NCI-H345 treated with DMSO at 0.1 percent for 48 hours (cell line): Measurements from ENCODE around the gene PTPRO.

Source experiments
- DNase-seq: peaks from one replicate; lab custom pipeline; 2025; ENCODE audit not compliant: unreplicated experiment; lab: John Stamatoyannopoulos, UW

The PTPRO gene

DNA sequence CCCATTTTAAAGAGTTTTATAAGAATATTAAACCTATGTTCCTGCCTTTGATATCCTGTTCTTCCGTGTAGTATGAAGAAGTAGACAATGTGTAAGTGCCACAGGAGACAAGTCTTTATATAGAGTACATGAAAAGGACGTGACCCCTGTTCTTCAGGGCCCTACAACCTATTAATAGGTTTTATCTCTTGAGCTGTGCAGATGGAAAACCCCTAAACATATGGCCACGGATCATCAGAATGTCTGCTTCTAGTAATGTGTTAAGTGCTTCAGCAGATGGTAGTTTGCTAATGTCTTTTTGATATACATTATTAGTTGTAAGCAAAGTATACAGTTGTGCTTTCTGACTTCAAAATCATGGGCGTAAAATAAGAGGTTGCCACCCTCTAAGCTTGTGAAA is 228.5 kb downstream of the PTPRO start:
- DNase-seq: no peak

DNA sequence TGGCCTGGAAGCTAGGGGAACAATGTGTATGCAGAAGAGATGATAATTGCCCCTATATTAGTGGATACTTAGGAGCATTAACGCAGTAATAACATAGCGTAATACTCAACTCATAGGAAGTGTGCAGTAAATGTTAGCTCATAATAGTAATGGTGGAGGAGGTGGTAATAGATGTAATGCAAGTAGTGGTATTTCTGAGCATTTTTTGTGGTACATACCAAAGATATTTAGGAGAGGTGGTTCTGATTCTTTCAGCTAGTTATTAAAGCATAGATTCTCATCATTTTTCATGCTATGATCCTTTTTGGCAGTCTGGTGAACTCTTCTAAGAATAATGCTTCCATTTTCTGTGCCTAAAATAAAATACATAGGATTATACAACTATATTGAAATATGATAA is 233.1 kb downstream of the PTPRO start:
- no peak for DNase-seq

DNA sequence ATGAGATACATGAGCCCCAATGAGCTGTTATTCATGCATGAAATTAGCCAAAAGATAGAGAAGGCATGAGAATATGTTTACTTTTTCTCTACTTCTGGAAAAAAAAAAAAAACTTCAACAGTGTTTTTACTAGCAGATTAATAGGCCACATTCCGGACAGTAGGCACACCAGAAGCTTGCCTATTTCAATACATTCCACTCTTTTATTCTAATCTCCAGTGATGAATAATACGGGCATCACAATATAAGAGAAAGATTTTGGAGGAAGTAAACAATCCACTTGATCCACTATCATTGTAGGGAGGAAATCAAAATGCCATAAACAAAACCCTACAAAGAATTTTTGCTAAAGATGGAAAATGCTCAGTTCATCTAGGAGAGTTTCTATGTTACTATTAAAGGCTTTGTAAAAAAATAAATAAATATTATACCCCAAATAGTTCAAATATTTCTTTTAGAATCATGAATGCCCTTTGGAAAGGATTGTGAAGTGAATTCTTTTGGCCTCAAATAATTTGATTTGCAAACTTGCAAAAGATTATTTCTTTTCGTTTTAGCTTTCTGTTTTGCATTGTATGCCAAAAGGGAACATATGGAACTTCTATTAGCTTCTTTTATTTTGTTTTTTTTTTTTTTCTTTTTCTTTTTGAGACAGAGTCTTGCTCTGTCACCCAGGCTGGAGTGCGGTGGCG is 234.2 kb downstream of the PTPRO start:
- DNase-seq: no peak

DNA sequence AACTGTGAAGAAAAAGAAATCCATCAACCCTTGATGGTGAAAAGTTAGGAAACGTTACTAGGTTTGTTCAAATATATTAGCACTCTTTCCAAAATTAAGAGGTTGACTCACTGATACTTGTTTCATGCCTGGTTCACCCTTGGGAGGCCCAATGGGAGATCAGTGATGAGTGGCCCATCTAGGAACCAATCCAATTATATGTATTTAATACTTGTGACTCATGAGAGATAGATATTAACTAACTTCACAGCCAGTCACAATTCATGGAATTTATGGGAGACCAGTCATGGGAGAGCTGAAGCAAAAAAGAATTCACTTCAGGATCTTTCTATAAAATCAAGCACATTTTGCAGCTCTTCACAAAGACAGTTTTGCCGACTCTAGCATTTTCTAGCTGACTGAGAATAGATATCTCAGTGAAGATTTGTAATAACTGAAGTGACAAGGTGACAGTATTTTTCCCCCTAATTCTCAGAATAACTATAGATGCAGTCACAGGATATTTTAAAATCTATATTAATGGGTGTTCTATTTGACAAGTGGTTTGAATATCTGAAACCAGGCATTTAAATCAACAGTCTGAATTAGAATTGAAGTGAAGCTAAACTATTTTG is 236.7 kb downstream of the PTPRO start:
- DNase-seq: no peak

DNA sequence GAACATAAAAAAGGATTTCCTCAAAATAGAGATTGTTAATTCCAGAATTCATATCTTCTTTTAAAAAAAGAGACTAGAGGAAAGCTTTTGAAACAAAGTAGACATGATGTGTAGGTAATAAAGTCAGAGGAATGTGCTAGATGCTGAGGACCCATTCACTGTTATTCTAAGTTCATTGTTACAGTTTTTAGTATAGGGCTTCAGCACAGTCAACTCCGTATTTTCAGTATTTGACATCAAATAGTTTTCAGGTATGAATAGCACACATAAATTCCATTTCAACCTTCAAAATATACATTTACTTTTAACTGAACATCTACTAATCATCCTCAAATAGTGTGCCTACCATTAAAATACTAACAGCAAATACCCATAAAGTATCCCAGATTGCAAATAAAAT is 239.1 kb downstream of the PTPRO start:
- DNase-seq: no peak

DNA sequence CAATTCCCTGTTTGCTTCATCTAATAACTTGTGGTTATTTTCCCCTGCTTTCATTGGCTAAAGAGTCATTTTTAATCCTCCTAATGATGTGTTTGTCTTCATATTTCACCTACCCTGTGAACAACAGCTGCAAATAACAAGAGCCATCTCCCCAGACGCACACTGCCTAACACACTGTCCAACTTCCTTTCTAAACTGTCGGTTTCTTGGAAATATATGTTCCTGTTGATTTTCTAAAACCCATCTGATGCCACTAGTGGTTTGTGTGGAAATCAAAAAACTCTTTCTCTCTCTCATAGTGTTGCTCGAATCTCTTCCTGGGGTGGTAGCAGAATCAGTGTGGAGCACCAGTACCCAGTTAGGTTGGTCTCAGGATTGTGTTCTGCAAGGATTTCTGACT is 240.0 kb downstream of the PTPRO start:
- no peak for DNase-seq

DNA sequence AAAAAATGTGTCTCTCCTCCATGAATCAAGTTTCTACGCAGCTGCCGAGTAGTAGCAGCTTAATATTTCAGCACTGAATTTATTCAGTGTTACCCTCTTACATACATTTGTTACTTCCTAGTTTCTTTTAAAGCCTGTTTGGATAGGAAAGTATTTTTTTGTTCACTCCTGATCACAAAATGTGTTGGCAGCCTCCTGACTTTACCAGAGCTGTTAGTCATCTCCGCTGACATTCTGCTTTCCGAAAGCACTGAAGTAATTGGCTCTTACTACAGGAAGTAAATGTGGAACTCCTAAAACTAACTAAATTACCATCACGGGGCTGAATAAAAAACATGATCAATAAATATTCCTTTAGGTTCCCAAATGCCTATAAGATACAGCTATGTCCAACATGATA is 241.4 kb downstream of the PTPRO start:
- no peak for DNase-seq

DNA sequence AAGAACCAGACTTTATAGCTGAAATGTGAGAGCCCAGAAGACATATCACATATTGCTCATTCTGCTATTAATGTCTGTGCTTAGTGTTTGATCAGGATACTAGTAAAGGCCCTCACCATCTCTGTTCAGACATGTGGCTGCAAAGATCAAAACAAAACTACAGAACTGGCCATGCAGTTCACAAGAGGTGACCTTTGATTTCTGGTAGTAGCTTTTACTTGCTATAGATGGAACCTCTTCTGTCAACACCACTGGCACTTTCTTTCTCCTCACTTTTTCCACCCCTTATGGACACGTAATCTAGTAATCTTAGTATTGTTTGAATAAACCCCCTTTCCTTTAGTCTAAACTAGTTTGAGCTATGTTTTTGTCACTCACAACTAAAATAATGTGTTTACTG is 252.0 kb downstream of the PTPRO start:
- DNase-seq: no peak

DNA sequence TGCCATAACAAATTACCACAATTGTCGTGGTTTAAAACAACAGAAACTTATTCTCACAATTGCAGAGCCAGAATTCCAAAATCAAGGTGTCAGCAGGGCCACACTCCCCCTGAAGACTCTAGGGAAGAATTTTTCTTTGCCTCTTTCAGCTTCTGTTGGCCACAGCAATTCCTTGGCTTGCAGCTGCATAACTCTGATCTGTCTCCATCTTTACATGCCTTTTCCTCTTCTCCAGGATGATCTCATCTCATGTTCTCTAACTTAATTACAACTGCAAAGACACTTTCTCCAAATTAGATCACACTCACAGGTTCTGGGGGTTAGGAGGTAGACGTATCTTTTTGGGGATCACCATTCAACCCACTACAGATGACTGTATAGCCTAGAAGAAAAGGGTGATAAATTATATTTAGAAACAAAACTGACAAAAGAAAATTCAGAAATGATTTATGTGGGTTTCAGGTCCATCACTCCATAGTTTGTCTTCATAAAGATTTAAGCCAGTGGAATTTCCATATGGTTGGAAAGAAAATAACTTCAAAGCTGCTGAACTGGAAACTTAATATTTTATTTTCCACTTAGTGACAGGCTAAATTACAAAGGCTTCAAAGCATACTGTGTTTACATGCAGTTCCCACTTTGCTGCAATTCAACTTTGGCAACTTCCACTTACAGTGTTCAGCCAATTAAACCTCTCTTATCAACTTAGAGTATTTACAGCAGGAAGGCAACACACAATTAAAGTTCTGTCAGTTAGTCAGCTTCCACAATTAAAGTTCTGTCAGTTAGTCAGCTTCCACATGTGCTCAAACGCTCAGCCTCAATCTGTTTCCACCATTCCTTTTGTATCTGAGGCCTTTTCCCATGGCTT is 253.6 kb downstream of the PTPRO start:
- DNase-seq: no peak

DNA sequence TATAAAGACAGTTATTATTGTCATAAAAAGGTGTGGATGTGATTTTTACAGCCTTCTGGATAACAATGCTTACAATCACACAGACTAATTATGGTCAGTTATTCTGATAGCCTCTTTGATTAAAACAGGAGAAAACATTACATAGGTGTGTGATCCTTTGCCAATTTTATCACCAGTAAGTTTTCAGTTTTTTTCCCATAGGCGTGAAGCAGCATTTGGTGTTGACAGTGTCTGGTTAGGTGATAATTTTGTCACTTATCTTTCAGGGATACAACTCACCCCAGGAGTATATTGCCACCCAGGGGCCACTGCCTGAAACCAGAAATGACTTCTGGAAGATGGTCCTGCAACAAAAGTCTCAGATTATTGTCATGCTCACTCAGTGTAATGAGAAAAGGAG is 258.1 kb downstream of the PTPRO start:
- DNase-seq: no peak

DNA sequence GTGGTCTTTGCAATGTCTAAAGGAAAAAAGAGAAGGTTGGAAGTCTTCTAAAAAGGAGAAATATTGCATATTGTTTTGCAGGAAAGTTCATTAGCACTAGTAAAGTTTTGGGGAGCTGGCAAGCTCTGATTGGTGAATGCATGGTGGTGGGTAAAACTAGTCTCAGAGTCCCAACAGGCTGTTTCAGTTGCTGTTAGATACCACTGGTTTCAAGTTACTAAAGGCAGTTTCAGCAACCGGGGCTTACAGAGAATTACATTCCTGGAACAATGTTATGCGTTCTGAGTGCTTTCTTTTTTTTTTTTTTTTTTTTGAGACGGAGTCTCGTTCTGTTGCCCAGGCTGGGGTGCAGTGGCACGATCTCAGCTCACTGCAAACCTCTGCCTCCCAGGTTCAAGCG is 258.7 kb downstream of the PTPRO start:
- no peak for DNase-seq

DNA sequence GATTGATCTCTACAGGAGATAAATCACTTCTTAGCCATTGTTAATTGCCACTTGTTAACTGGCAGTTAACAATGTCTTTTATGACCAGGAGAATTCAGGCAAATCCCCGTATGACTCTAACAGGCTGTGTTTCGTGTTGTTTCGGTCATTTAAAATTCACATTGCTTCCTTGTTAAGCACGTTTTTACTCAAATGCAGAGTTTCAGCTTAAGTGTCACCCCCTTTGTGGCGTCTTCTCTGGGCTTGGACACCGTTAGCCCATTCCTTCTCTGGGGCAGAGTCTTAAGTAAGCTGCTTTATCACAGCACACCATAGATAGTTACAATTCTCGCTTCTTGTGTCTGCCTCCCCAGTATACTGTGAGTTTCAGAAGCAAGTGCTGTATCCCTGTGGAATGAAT is 261.5 kb downstream of the PTPRO start:
- DNase-seq: no peak

DNA sequence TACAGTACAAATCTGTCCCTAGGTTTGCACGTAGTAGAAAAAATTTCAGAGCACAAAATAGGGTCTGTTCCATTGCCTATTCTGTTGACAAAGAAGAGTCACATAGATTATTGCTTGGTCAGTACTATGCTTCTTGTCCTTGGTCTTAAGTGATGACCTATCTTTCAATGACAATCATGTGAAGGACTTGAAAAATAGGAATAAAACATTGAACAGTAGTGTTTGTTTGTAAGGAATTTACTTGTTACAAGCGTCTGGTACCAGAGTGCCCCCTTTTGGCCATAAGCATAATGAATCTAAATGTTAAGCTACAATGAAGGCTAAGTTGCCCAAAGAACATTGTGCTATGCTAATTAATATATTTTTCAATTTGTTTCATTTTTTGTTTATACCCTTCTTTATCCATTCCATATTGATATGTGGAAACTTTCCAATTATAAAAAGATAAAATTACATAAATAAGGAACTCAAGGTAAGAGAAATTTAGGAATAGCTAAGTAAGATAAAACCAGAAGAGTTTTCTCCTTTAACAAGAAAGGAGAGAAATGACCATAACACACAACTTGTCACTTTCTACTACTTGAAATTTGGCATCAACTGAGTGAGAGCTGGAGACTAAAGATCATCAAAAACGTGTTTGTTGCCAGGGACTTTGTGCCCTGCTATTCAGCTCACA is 262.2 kb downstream of the PTPRO start:
- peak; percentile 9 for DNase-seq

DNA sequence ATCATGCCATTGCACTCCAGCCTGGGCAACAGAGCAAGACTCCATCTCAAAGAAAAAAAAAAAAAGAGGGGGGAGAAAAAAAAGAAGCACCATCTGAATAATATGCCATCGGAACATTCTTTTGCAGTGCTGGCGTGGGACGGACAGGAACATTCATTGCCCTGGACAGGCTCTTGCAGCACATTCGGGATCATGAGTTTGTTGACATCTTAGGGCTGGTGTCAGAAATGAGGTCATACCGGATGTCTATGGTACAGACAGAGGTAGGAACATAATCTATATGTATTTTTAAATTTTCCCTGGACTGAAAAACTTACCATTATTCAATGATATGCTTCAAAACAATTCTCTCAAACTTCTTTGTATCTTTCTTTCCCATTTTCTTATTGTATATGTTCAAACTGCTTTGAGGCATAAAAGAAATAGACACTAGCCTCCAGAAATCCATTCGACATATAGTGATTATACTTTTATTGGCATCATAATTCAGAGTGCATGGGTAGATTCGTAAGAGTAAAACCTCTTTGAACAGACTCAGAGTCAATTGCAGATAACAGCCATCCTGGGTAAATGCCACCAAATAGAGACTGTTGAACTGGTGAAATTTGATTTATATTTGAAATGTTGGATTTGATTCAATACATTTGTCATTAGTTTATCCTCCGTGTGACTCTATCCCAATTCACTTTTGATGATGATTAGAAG is 267.2 kb downstream of the PTPRO start:
- no peak for DNase-seq

DNA sequence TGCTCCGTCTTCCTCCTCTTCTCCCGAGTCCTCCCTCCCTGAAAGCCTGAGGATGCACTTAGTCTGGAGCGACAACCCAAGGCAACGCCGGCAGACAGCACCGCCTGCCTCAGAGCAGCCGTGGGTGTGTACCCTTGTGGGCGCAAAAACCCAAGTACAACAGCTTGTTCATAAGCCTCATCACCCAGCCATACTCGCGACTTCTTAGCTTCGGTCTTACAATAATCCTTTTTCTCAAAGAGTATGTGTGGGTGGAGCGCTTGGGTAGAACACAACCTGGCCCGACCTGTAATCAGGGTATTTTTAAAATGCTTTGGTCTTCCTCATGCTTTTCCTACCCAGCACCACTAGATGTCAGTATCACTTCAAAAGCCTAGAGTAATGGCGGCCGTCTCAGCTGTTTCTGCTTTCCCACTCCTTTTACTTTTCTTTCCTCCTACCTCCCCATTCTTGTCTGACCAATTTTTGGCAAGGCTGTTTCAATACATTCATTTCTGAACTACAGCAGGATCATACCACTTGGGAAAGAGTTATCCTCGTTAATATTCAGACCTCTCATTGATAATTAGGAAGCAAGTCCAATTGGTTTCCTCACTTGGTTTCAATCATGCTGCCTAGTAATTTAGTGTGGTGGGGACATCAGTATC is 268.0 kb downstream of the PTPRO start:
- DNase-seq: peak; percentile 77

DNA sequence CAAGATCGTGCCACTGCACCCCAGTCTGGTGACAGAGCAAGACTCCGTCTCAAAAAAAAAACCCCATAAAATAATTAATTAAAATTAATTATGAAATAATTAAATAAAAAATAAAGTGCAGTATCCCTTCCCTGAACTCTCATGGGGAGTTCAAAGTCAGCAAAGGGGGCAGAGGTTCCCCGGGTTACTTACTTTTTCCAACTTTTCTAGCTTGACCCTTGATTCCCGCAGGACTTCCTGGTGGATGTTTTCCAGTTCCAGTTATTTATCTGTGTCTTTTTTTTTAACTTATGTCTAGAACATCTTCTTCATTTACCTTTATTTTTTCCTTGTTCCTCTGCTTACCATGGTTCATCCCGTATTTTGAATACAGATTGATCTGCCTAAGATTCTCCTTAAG is 269.5 kb downstream of the PTPRO start:
- DNase-seq: no peak

DNA sequence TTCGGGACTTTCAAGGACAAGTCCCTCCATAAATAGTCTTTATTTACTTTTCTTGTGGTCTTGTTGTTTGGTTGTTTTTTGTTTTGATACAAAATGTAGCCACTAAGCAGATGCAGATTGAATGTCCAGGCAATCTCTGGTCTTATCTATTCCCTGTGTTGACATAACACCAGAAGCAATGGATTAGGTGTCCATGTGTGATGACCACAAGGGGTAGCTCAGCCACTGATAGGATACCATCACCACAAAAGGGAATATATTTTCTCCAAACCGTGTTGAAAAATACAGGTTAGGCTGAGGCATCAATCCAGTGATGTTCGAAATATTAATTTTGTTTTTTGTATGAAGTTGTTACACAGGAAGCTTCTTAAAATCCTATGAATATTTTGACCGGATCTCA is 270.6 kb downstream of the PTPRO start:
- no peak for DNase-seq

DNA sequence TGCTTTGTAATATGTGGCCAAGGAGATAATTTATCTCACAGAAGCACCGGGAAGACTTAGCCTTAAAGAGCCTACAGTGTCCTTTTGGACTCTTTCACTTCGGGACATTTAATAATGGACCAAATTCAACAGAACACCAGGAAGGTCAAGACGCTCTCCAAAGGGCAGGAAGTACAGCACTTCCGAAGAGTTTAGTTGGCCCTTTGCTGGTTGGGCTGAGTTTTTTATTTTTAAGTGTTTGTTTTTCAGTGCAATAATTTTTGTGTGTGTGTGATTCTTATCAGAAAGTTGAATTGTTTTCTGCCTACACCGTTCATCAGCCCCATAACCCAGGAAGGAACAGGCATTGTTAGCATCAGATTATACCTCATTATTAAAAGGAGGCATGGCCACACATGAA is 273.9 kb downstream of the PTPRO start:
- no peak for DNase-seq

DNA sequence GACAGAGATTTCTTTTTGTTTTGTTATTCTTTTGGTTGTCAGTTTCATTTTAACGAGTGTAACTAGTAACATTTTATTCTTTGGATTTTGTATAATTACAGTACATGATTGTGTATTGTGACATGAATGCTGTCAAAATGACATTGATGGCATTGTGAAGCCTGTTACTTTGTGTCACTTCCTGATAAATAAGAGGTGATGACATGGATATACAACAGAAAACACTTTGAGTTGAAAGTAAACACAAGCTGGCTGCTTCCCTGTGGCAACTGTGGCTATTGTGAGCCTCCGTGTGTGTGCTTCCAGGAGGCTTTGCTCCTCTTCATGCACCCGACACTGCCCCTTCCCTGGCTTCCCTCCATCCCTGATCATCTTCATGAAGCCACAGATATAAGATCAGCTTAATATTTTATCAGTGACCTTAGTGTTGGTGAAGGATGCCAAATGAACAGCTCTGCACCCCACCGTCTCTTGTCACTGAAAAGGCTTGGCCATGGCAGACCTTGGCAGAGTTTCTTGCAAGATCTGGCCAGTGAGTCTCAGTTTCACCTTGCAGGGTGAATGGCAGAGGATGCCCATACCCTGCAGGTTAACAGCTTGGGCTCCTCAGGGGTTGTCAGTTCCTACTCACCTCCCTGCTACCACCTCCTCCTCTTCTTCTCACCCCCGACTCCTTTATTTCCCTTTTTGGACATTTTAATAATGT is 275.0 kb downstream of the PTPRO start:
- no peak for DNase-seq
